ENCODE data around the gene RNU2-63P.
"Not testable (repeated sequence)": the region's sequence is repeated elsewhere in the genome, so short reads cannot be mapped to it uniquely, and the experiment has no call there.

RNU2-63P gene

GRCh38 chr2:88002359-88002707 lies 14.0 kb downstream of the RNU2-63P start:
- TF ChIP-seq ZFX (IDR thresholded peaks at IDR 0.05; ENCODE audit: borderline replicate concordance): no peak
- no peak for TF ChIP-seq CTCF (IDR thresholded peaks at IDR 0.05)
- no peak overlapping the region for H3K27ac ChIP-seq

DNA sequence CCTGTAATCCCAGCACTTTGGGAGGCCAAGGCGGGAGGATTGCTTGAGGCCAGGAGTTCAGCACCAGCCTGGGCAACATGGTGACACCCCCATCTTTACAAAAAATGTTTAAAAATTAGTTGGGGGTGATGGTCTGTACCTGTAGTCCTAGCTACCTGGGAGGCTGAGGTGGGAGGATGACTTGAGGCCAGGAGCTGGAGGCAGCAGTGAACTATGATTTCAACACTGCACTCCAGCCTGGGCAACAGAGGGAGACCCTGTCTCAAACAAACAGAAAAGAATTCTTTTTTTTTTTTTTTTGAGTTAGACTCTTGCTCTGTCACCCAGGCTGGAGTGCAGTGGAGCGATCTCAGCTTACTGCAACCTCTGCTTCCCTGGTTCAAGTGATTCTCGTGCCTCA lies 15.9 kb downstream of the RNU2-63P start:
- H3K27ac ChIP-seq: not testable (repeated sequence)

DNA sequence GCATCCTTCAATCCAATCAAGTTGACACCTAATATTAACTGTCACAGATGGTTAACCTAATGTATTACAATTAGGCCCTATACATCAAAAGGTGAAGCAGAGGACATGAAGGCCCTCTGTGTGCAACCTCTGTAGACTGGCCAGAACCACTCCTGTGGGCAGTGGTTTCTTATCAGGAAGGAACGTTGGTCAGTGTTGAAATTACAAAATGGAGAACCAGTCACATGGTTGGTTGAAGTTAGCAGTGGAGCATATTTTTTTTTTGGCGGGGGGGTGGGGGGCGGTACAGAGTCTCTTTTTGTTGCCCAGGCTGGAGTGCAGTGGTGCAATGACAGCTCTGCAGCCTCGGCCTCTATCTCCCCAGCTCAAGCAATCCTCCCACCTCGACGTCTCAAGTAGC lies 19.8 kb downstream of the RNU2-63P start:
- H3K27ac ChIP-seq: no peak overlapping the region
- TF ChIP-seq ZFX (IDR thresholded peaks at IDR 0.05; ENCODE audit: borderline replicate concordance) (no peak), CTCF (IDR thresholded peaks at IDR 0.05) (no peak)

DNA sequence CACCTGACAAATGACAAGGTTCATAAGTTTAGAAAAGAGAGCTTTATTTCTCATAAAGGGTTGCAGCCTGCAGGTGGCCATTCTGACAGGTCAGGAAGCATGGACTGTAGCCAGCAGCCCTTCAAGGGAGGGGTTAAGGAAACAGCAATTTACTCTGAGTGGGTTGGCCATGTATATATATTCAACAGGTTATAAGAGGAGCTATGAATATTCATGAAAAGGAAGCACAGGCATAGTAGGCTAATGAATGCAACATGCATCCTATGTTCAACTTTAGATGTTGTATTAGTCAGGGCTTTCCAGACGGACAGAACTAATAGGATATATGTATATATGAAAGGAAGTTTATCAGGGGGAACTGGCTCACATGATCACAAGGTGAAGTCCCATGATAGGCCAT lies 20.6 kb downstream of the RNU2-63P start:
- H3K27ac ChIP-seq: no peak overlapping the region
- TF ChIP-seq CTCF (IDR thresholded peaks at IDR 0.05): no peak
- no peak for TF ChIP-seq ZFX (IDR thresholded peaks at IDR 0.05; ENCODE audit: borderline replicate concordance)

- not testable (repeated sequence) for H3K27ac ChIP-seq
These were observed 22.0 kb downstream of the RNU2-63P start for GRCh38 chr2:87994304-87994850.

DNA sequence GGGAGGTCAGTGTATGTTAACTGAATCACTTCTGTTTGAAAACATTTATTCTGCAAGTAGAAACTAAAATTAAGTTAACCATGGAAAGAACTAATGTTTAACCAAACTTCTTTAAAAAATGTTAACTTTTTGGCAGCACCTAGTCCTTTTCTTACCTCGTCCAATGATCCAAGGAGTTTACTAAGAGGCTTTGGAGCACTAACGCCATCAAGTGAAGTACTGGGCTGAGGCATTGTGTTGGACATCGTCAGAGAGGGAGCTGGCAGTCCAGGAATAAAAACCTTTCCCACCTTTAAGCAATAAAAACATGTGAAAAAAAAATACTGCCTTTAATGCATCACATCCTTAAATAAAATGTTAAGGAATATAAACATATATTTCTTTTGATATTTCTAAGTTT lies 23.8 kb downstream of the RNU2-63P start:
- H3K27ac ChIP-seq: not testable (repeated sequence)

- H3K27ac ChIP-seq: not testable (repeated sequence)
These were observed 28.9 kb downstream of the RNU2-63P start for GRCh38 chr2:87987473-87987872.

DNA sequence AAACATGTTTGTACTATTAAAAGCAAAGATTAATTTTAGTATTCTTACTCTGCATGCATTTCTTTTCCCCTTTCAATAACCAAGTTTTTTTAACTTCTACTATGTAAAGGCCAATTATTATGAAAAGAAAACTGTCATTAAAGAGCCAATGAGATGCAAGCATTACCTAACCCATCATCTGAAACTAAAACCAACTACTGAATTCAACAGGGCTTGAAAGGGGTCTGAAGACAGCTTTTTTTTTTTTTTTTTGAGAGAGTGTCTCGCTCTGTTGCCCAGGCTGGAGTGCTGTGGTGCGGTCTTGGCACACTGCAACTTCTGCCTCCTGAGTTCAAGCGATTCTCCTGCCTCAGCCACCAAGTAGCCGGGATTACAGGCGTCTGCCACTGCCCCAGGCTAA lies 30.4 kb downstream of the RNU2-63P start:
- H3K27ac ChIP-seq: not testable (repeated sequence)

GRCh38 chr2:87981182-87981581 lies 35.2 kb downstream of the RNU2-63P start:
- not testable (repeated sequence) for H3K27ac ChIP-seq

GRCh38 chr2:87972385-87972784 lies 44.0 kb downstream of the RNU2-63P start:
- H3K27ac ChIP-seq: not testable (repeated sequence)
